ENCODE data around the gene PTBP2.
A peak's percentile ranks its signal among the peaks of the same experiment; 100 is the strongest.
"Not testable (repeated sequence)": the region's sequence is repeated elsewhere in the genome, so short reads cannot be mapped to it uniquely, and the experiment has no call there.

The PTBP2 gene

DNA sequence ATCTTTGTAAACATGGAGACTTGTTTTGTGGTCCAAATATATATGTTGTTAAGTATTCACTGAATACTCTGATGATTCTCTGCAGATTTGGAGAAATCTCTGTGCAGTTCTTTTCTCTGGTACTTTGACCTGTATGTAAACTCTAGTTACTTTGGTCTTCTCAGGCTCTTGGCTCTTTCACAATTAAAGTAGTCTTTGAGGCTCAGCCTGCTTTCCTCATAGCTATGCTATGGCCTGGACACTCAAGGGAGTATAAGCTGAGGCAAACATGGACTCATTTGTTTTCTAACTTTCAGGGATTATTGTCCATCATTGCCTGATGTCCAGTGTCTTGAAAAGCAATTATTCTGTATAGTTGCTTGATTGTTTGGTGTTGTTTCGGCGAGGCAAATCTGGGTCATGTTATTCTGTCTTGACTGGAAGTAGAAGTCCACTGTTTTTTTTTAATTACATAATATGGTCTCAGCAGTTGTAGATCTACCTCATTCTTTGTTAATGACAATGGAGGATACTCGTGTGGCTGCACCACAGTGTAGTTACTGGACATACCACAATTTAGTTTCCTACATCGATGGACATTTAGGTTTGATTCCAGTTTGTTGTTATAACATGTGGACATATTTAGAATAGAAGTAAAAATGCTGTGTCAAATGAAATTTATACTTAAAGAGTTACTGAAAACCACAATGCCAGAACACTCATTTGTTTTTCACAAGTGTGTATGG lies 9.2 kb downstream of the PTBP2 start:
- no peak for DNase-seq

- DNase-seq = no peak
Observed at GRCh38 chr1:96741335-96741734, 19.8 kb downstream of the PTBP2 start.

GRCh38 chr1:96746440-96747420 lies 25.1 kb downstream of the PTBP2 start:
- no peak for DNase-seq

DNA sequence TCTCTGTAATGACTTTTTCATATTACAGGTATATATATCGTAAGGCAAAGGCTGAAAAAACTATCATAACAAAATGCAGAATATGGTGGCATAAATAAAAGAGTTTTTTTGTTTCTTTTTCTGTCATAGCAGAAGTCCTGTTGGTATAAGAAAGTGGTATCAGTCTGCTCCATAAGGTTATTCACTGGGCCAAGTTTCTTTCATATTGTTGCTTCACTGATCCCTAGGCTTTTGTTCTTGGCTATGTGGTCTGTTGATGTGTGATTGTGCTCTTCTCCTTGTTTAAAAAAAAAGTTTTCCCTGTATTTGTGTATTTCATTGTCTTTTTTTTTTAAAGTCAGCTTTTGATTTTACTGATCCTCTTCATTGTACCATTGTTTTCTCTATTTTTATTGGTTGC lies 26.0 kb downstream of the PTBP2 start:
- no peak for DNase-seq

DNA sequence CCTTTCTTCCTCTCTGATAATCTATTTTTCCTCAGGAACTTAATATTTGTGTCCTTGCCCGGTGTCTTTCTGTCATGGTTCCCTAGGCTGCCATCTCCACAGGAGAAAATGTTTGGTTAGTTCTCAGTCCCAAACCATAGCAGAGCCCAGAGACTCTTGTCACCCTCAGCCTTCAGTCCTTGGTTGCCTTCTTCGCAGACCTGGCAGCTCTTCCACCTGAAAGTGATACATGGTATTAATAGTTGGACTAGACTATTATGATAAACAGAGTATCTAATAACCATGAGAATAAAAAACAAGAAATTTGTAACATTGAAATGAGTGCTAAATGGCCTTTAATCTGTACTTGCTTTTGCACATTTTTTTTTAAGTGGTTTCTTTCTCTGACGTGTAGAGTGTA lies 26.5 kb downstream of the PTBP2 start:
- DNase-seq = no peak

GRCh38 chr1:96749618-96750017 lies 28.0 kb downstream of the PTBP2 start:
- no peak for DNase-seq

DNA sequence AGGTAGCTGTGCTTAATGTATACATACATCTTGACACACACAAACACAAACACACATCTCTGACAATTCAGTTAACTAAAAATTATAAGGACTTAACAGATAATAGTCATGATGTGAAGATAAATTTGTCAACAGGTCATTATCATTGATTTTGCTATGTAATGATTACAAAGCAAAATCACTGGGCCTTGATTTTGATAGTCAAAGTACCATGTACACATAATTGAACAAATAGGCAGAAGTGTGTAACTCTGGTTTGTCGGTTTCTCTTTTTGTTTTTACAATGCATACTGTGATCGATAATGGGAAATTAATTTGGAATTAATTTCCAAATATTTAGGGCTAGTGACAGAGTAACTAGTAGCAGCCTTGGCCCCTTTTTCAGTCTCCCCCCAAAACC lies 30.8 kb downstream of the PTBP2 start:
- DNase-seq = no peak

GRCh38 chr1:96756789-96757188 lies 35.2 kb downstream of the PTBP2 start:
- peak in 1 of 2 experiments; percentile 12 for DNase-seq

- not testable (repeated sequence) for DNase-seq
Observed at GRCh38 chr1:96762586-96762985, 41.0 kb downstream of the PTBP2 start.

GRCh38 chr1:96763514-96763913 lies 41.9 kb downstream of the PTBP2 start:
- DNase-seq = no peak

DNA sequence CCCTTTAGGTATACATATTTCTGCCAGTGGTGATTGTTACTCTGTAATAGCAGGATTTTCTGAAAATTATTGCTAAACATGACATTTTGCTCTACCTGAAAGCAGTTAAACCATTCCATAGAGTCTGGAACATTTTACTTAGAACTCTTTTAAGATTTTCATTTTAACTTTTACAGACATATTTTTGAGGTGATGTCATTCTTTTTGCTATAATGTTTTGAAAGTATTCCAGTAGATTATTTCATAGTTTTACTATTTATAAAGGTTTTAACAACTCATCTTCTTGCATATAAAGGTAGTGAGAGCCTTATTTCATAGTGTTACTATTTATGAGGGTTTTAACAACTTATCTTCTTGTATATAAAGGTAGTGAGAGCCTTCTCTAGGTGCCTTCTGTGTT lies 42.9 kb downstream of the PTBP2 start:
- no peak for DNase-seq

DNA sequence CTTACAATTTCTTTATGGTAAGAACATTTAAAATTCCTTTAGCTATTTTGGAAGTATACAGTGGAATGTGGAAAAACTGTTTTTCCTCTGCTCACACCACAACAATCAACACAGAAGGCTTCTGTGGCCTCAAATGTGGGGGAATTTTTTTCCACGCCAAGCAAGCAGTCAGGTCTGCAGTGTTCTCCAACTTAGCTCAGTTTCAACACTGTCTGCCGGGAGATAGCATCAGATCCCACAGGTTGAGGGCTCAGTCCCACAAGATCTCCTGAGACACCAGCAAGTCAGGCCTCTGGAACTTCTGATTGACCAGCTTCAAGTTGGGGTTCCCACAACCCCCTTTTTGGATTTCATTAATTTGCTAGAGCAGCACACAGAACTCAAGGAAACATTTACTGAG lies 50.3 kb downstream of the PTBP2 start:
- no peak for DNase-seq

DNA sequence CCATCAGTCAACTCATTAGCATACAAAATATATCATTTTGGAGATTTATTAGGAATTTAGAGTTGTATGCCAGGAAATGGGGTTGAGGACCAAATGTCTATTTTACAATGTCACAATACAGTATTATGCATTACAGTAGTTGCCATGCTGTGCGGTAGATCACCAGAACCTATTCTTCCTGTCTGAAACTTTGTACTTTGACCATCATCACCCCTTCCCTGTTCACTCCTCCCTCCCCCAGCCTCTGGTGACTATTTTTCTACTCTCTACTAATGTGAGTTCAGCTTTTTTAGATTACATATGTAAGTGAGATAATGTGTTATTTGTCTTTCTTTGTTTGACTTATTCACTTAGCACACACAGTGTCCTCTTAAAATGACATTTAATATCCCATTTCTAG lies 50.8 kb downstream of the PTBP2 start:
- no peak for DNase-seq

DNA sequence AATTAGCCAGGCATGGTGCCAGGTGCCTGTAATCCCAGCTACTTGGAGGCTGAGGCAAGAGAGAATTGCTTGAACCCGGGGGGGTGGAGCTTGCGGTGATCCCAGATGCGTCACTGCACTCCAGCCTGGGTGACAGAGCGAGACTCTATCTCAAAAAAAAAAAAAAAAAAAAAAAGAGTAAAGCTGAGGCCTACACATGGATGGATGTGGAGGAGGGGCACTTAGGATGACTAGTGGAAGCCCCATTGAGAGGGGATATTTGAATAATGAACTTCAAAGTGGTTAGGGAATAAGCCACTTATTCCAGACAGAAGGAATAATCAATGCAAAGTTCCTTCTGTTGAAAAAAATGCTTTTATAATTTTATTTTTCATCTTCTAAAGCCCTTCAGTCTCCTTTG lies 51.4 kb downstream of the PTBP2 start:
- DNase-seq = no peak

- DNase-seq = no peak
Observed at GRCh38 chr1:96782206-96782605, 60.6 kb downstream of the PTBP2 start.

DNA sequence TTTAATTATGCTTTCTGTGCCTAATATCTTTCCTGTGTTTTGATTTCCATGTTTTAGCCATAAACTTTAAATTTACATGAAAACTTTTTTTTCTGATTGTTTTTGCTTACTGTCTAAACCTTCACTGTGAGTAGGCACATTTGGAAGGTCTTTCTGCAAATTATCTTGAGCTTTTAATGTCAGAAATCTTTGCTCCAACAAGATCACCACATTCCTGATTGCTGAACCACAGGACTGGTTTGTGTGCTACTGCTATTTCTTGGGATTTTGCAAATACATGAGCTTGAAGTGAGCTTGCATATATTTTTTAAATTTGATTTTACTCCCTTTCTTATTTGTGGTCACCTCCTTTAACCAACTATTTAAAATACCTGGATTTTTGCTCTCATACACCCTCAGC lies 61.3 kb downstream of the PTBP2 start:
- DNase-seq = no peak

GRCh38 chr1:96790599-96790998 lies 69.0 kb downstream of the PTBP2 start:
- DNase-seq = no peak

DNA sequence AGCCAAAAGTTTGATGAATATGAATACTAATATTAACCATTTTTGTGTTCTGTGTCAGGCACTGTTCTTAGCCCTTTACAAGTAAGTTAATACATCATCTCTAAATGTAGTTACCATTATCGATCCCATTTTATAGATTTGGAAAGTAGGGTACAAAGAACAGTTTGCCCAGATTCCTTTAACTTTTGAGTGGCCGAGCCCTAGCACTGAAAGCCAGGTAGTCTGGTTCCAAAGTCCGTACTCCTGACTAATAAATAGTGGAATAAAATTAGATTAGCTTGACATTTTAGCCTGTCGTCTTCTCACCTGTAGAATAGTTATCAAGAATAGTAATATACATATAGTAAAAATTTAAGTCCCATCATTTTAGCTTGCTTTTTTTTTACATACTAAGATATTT lies 70.6 kb downstream of the PTBP2 start:
- DNase-seq = no peak

- DNase-seq = not testable (repeated sequence)
Observed at GRCh38 chr1:96801696-96802095, 80.1 kb downstream of the PTBP2 start.

DNA sequence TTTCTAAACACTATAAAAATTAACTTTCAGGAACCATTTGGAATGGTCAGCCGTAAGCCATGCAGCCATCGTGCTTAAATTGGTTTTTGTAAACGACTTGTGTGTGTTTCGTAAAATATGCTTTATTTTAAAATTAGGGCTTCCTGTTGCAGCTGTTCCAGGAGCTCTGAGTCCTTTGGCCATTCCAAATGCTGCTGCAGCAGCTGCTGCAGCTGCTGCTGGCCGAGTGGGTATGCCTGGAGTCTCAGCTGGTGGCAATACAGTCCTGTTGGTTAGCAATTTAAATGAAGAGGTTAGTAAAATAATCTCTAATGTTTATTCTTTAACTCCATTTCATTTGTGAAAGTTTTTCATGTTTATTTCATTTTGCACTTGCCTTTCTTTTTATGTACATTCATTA lies 83.1 kb downstream of the PTBP2 start:
- no peak for DNase-seq

DNA sequence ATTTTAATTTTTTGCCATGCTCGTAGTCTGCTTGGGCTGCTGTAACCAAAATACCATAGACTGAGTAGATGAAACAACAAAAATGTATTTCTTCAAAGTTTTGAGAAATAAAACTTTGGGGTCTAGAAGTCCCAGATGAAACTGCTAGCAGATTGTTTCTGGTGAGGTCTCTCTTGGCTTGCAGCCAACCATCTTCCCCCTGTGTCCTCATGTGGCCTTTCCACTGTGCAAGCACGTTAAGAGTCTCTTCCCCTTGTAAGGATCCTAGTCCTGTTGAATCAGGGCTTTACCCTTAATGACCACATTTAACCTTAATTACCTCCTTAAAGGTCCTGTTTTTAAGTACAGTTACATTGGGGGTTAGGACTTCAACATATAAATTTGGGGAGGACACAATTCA lies 86.6 kb downstream of the PTBP2 start:
- DNase-seq = peak; percentile 15 to 29

GRCh38 chr1:96815914-96816313 lies 94.3 kb downstream of the PTBP2 start:
- no peak for DNase-seq

GRCh38 chr1:96820107-96820506 lies 98.5 kb downstream of the PTBP2 start:
- no peak for DNase-seq

GRCh38 chr1:96820671-96821070 lies 99.1 kb downstream of the PTBP2 start:
- DNase-seq = no peak
